Endometrium (tissue), 2 donors: Measurements from ENCODE around the gene BMPER.

Source experiments
- FAIRE-seq: peaks from 2 replicates; lab custom pipeline; 2012; peaks lifted over from hg19 to GRCh38; lab: Jason Lieb, UNC
- donor health status: control.
- donor health status: control.

Gene BMPER

DNA sequence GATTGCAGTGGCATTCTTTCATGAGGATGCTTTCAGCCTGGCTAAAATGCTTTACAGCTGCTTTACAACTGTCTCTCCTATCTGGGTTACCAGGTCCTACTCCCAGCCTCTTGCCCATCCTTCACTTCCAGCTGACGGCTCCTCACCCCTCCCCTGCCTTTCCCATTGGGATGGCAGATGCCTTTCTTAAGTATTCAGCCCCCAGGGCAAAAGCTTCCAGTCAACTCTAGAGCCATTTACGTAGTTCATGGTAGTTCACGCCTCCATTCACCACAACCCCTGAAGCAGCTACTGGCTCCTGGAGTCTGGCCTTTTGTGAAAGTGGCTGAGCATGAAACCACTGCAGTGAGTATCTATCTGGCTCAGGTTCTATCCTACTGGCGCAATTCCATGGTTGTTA is 17.2 kb upstream of the BMPER start:
- FAIRE-seq: no peak

GRCh38 chr7:33892945-33893344 is 12.4 kb upstream of the BMPER start:
- FAIRE-seq: no peak

DNA sequence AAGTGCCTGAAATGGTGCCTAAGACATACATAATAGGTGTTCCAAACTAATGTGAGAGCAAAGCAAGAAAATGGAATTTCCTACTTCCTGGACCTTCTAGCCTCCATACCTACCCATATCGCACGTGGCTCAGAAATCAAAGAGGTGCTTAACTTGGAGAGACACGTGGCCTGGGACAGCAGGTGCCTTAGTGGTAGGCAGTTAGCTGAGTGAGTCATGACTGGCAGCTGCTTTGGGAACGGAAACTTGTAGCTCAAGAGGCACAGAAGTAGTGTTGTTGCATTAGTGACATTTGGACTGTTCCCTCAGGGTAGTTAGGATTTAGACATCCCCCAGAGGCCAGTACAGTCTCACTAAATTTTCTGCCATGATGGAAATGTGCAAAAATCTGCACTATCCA is 12.0 kb upstream of the BMPER start:
- no peak for FAIRE-seq

DNA sequence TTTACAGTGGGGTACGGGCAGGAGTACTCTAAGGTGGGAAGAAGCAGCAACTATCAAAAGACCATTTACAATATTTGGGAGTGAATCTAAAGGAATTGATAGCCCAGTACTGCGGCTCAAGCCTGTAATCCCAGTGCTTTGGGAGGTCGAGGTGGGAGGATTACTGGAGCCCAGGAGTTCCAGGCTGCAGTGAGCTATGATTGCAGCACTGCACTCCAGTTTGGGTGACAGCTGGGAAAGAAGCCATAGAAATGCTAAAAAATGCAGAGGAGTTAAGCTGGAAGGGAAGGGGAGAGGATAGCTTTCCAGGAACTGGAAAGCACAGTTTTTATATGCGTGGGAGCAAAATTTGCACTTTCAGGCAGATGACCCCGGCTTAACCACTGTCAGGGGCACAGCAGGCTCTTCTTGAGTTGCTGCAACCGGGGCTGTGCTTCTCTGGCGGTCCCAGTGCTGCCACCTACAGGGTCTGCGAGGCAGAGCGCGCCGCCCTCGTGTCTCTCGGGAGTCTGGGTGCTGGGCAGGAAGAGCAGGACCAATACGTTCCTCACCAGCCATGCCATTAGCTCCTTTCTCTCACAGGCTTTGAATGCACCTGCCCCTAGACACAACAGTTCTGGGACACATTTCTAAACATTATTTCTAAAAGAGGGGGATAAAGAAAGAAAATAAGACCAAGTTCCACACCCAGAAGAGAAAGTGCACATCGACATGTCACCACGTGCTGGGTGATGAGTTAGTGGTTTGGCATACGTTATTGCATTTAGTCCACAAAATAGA is 10.1 kb upstream of the BMPER start:
- FAIRE-seq: no peak

DNA sequence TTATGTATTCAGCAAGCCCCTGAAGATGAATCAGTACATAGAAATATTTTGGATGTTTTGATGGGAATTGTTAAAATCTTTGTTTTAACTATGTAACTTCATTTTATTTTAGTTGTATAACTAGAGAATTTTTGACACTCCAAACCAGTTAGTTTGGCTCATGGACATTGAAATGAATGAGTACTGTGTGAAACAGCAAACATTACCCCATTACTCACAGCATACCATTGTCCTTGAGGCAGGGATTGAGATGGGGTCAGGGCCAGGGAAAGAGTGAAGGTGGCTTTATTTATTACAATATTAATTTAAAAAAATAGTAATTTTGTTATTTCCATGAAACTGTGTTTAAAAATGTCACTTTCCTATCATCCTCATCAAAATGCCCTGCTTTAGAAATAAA is 4.8 kb upstream of the BMPER start:
- FAIRE-seq: no peak

- FAIRE-seq: no peak
Measured at GRCh38 chr7:33901199-33901598, 4.1 kb upstream of the BMPER start.

DNA sequence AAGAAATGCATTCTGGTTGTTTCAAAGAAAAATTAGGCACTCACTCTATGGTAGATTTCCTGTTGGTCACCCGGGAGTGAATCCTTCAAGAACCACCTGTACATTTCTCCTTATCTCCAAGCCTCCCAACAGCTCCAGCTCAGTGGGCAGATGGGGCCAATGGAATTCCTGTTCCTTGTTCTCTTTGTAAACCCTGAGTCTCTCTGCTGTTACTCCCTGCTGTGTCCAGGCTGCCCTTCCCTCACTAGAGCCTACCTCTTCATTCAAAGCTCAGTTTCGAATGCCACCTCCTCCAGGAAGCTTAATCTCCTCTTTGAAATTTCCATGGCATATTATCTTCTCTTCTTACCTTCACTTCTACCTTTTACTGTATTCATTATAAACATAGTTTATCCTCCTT is 3.5 kb upstream of the BMPER start:
- FAIRE-seq: no peak

GRCh38 chr7:33902746-33903145 is 2.6 kb upstream of the BMPER start:
- FAIRE-seq: no peak

DNA sequence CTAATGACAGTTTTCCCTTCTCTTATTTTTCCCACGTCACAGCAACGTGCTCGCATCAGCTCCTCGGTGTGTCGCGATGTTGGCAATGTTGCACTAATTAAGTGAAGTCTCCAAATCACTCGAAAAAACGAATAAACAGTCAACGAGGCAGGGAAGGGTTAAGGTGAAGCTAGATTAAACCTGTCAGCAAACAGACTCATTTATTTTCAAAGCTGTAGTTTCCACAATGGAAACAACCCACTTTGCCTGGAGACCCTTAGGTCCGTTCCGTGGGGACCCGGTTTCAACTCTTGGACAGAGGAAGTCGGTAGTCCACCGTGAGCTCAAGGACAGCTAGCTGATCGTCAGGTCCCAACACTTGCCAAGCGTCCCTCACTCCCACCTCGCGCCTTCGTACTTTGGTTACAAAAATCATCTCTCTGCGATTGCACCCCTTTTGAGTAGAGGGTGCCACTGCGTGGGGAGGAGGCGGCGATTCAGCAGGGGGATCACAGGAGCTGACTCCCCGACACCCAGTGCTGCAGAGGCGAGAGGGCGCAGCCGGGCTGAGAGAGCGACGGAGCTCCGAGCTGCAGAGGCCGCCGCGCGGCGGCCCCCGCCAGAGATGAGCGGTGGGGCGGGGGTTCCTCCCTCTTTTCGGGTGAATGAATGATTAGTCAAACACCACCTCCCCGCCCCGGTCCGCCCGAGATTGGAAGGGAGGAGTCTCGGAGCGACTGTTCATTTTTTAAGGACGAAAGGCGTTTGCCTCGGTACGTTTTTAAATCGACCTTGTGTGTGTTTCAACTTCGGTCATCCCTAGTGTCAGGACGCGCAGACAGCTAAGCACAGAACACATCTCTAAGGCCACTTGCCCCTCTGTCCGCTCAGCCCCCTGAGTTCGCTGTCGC is 1.3 kb upstream of the BMPER start:
- no peak for FAIRE-seq

DNA sequence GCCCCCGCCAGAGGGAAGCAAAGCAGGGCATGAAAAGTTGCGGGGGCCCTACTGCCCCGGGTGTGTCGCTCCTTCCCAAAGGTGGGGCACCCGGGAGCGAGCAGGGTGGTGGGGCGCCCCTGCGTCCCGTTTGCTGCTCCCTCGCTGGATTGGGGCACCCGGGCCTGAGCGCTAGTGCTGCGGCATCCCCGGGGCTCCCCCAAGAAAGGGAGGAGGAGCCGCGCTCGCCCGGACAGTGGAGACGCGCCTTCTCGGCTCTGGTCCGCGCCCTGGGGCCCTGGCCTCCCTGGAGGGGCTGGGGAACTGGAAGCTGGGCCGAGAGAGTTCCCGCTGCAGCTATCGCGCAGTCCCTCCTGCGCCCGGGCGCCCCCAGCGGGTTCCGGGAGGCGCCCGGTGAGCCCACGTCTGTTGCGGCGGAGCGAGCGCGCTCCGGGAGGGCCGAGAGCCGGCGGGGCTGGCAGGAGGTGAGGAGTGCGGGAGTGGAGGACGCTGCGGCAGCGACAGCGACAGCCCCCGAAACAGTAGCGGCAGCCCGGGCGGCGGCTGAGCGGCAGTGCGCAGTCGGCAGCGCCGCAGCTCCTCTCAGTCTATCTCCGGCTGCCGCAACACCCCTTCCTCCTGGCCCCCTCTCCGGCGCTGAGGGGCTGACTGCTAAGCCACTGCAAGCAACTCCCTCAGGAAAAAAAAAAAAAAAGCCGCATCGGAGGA is 504 bp upstream of the BMPER start:
- FAIRE-seq: no peak

DNA sequence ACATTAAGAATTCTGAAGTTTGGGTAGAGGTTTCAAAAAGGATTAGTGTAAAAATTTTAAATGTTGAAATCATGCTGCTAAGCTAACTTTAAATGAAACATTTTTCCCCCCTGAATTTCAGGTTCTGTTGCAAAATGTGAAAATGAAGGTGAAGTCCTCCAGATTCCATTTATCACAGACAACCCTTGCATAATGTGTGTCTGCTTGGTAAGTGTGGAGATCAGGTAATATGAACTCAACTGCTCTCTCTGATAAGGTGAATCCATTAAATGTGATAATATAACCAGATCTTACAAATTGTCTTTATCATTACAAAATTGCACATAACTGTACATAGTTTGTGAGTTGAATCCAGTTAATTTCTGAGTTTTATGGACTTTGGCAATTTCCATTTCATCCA is 1.4 kb downstream of the BMPER start:
- no peak for FAIRE-seq

DNA sequence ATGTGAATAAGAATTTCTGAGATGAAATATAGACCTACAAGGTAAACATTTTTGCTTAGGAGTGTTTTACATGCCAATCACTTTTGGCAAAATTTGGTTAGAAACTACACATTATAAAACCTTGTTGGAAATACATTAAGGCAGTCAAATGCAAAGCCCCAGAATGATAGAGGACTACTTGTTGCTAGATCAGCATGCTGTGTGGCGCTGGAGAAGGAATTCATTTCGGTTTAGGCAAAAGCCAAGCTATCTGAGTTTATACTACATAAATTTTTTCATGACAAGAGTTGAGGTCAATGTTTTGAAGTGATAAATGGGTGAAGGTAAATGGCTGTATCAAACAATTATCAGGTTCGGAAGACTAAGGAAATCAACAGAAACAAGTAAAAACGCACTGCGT is 2.3 kb downstream of the BMPER start:
- no peak for FAIRE-seq

GRCh38 chr7:33909318-33909717 is 4.0 kb downstream of the BMPER start:
- FAIRE-seq: no peak

DNA sequence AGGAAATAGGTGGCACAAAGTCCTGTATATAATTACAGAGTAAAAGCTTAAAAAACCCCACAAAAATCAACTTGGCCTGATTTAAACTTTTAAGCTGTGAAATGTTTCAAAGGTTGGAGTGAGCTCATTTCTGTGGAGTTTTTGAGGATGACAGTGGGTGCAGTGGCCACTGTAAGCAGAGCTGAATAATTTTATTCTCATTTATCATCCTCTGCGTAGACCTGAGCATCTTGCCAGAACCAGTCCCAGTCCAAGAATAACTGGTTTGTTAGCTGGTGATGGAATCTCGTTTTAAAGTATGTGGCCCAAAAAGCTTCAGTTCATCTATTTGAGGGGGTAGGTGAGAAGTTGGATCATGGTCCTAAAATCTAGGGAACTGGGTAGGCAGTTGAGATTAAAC is 4.4 kb downstream of the BMPER start:
- no peak for FAIRE-seq

DNA sequence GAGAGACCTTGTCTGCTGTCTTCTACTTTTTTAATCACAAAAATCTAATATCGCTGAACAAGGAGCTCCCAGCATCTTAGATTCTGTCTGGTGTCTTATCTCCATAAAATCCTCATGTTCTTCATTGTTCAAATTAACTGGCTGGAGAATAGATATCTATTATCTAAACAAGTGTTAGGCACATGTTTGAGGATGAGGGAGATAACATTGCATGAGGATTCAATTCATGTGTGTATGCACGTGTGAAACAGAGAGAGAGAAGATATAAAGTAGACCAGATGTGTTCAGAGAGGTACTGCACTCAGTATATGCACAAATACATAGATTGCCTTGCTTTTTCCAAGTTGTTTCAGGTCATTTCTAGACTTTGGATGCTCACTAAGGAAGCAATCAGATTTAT is 5.4 kb downstream of the BMPER start:
- FAIRE-seq: no peak

DNA sequence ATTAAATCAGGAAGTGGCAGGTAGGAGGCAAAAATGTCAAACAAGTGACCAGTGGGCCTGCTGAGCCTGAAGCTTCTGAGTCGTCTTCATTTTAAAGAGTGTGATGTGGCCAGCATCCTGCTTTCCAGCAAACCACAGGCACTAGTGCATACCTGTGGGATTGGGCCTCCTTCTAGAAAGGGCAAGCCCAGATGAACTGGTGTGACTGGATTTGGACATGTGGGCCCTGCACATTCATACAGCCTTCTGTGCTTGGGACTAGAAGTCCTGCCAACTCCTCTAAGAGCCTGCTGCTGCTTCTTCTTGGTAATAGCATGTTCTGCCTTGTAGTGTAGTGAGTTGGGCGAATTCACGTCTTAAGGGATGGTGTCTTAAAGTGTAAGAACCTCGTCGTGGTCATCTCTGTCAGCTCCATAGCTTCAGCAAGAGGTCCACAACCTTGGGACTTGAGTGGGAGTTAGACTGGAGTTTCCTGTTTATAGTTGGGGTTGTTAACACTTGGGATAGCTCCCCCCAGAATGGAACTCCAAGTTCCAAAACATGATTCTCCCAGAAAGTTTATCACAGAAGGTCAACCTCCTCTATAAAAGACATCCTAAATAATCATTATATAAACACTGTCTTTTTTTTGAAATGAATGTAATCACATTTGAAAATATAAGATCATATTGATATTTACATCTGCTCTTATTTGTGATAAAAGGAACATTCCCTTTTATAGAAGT is 11.2 kb downstream of the BMPER start:
- no peak for FAIRE-seq

GRCh38 chr7:33917661-33918060 is 12.3 kb downstream of the BMPER start:
- no peak for FAIRE-seq

DNA sequence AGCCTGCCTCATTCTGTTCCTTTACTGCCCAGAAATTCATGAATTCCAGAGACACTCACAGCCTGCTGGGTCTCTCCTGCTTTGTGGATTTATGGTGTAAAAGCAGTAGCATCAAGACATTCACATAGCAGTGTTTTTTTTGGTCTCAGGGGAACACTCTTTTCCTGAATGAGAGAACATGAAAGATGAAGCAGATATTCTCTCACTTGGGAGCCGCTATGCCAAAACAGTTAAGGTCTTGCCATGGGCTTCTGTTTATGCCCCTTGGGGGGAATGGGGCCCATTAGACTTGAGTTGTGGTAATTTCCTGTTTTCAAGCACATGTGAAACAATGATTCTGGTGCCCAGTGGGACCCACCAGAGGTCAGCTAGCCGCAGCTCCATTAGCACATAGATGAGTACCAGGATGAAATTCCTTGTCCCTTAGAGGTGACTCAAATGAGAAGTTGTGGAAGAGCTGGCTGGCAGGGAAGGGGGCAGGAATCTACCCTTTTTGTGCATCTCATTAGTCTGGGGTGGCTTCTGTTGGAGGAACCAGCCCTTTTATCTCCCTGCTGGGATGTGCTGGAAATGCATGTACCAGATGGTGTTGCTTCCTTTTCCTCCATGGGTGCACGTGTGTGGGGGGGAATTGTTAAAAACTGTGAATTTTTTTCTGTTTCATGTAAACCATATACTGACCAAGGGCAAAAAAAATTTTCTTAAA is 13.3 kb downstream of the BMPER start:
- no peak for FAIRE-seq

- no peak for FAIRE-seq
Measured at GRCh38 chr7:33919449-33919848, 14.1 kb downstream of the BMPER start.

GRCh38 chr7:33921216-33921938 is 16.0 kb downstream of the BMPER start:
- no peak for FAIRE-seq

DNA sequence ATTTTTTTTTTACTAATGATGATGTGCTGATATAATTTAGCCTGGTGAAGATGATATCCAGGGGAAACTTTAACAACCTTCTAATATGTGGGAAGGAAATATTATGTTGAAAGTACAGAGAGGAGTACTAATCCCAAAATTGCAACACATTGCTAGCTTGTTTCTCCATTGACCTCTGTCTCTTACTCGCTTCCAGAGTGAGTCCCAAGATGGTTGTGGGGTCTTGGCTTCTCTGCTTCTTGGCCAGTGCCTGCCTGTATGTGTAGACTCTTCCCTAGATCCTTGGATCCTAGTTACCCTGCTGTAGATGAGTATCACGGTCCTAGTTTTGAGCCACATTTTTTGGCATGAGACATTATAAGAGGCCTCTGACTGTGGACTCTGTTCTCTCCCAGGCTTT is 17.5 kb downstream of the BMPER start:
- FAIRE-seq: no peak
